NCI-H82 treated with DMSO at 0.1 percent for 48 hours (cell line): ENCODE data around the gene SPACA9.

ENCODE experiments used
- DNase-seq: peaks from one replicate; lab custom pipeline; 2025; ENCODE audit not compliant: unreplicated experiment; lab: John Stamatoyannopoulos, UW

Gene SPACA9

GRCh38 chr9:132878695-132879456 is at the start of gene SPACA9:
Gene SPACA9 (plus strand): TSS chr9:132878898. CDS start chr9:132883948, 5,050 bp downstream.
- DNase-seq, result no peak

GRCh38 chr9:132832171-132832881 is 46.4 kb upstream of the SPACA9 start:
- DNase-seq, result no peak

GRCh38 chr9:132833550-132834121 is 45.1 kb upstream of the SPACA9 start:
- DNase-seq, result no peak

GRCh38 chr9:132834343-132834742 is 44.4 kb upstream of the SPACA9 start:
- DNase-seq, result no peak

- no peak for DNase-seq
Observed at GRCh38 chr9:132837501-132838286, 41.0 kb upstream of the SPACA9 start.

GRCh38 chr9:132838291-132838690 is 40.4 kb upstream of the SPACA9 start:
- no peak for DNase-seq

- no peak for DNase-seq
Observed at GRCh38 chr9:132840980-132841379, 37.7 kb upstream of the SPACA9 start.

GRCh38 chr9:132842124-132843044 is 36.3 kb upstream of the SPACA9 start:
- no peak for DNase-seq

GRCh38 chr9:132846109-132846917 is 32.4 kb upstream of the SPACA9 start:
- no peak for DNase-seq

- DNase-seq, result no peak
Observed at GRCh38 chr9:132846918-132847515, 31.7 kb upstream of the SPACA9 start.

- DNase-seq, result no peak
Observed at GRCh38 chr9:132849185-132849706, 29.5 kb upstream of the SPACA9 start.

GRCh38 chr9:132853482-132853881 is 25.2 kb upstream of the SPACA9 start:
- DNase-seq, result no peak

GRCh38 chr9:132854832-132855231 is 23.9 kb upstream of the SPACA9 start:
- DNase-seq, result no peak

- DNase-seq, result no peak
Observed at GRCh38 chr9:132855904-132856303, 22.8 kb upstream of the SPACA9 start.

GRCh38 chr9:132857031-132857430 is 21.7 kb upstream of the SPACA9 start:
- DNase-seq, result no peak

GRCh38 chr9:132857616-132858342 is 20.9 kb upstream of the SPACA9 start:
- DNase-seq, result no peak

GRCh38 chr9:132858751-132859150 is 19.9 kb upstream of the SPACA9 start:
- no peak for DNase-seq

GRCh38 chr9:132861666-132862065 is 17.0 kb upstream of the SPACA9 start:
- no peak for DNase-seq
